Colonic mucosa (tissue), 4 donors: ENCODE data around the gene NHP2. TPM values are rescaled to one million over a fixed set of nuclear protein-coding genes. Genes with fewer than 3 reads are reported as not detected.
A peak's percentile ranks its signal among the peaks of the same experiment; 100 is the strongest.

Experiments used
- DNase-seq: peaks from one replicate; pipeline ENCODE4 v3.0.0-alpha.2; 2020
- H3K27ac ChIP-seq: fragments of 200-600 bp; one replicate; pipeline ENCODE4 v1.8.0; 2021
- H3K27me3 ChIP-seq: fragments of 200-600 bp; one replicate; pipeline ENCODE4 v1.8.0; 2021
- H3K36me3 ChIP-seq: fragments of 200-600 bp; one replicate; pipeline ENCODE4 v1.8.0; 2021
- H3K4me1 ChIP-seq: fragments of 200-600 bp; one replicate; pipeline ENCODE4 v1.8.0; 2021; ENCODE audit warnings: mild to moderate bottlenecking
- H3K4me3 ChIP-seq: fragments of 200-600 bp; one replicate; pipeline ENCODE4 v1.8.0; 2021
- H3K9ac ChIP-seq, 2 donors: one replicate each; pipeline ENCODE4 v1.7.0; 2013; ENCODE audit warnings: control low read depth in 2 of 2, low read depth in 2 of 2, low read length in 2 of 2
- H3K9me3 ChIP-seq: fragments of 200-600 bp; one replicate; pipeline ENCODE4 v1.8.0; 2021
- intact Hi-C: fragments of 100-400 bp; cut with DNase I; formaldehyde crosslinking; loops from one replicate; pipeline ENCODE4 v1.14.1; 2022
- total RNA-seq, 2 donors: library from RNA; stranded (reverse); fragmentation: NEBNext Ultra II Directional in 1 of 2; extraction: Animal tissue kit (Norgen Biotek cat#: 25700) in 1 of 2; gene quantifications; one replicate each; pipeline ENCODE4 v1.2.1, GENCODE V29; 2021
- TF ChIP-seq, protein P1 (sequence below): fragments of 200-600 bp; IDR thresholded peaks from one replicate; pipeline ENCODE4 v1.8.0; 2022; ENCODE audit warnings: antibody characterized with exemption, mild to moderate bottlenecking
- donor health status: healthy.
- donor health status: DM: no; HTN: no; CAD: no.
- donor health status: DM: no; HTN: no; CAD: no.

Gene NHP2
- total RNA-seq, 2 donors from 2014 or later = 64.8 to 182 TPM

DNA sequence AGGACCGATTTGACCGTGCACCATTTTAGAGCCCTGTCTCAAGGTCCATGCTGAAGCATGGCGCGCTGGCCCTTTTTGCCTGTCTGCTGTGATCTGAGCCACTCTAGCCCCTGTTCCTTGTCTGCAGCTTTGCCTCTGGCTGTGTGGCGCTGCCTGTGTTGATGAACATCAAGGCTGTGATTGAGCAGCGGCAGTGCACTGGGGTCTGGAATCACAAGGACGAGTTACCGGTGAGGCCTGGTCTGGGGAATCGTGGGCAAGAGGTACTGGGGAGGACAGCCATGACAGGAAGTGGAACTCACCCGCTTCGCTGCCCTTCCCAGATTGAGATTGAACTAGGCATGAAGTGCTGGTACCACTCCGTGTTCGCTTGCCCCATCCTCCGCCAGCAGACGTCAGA, 6.3 kb downstream of the NHP2 start:
- intact Hi-C loops = loop anchor here (5.0 kb wide), 1 partner anchor 70 kb away; no protein-coding TSS in a partner anchor
- DNase-seq = no peak
- Histone ChIP-seq H3K27me3 (no peaks in the 10 kb centered on the region), H3K9me3 (no peaks in the 10 kb centered on the region), H3K36me3 (peaks cover 5% of the 10 kb centered on the region), H3K4me1 (no peaks in the 10 kb centered on the region), H3K27ac (no peak overlapping the region), H3K9ac (no peak overlapping the region), H3K4me3 (no peak overlapping the region)
- TF ChIP-seq, protein P1, sequence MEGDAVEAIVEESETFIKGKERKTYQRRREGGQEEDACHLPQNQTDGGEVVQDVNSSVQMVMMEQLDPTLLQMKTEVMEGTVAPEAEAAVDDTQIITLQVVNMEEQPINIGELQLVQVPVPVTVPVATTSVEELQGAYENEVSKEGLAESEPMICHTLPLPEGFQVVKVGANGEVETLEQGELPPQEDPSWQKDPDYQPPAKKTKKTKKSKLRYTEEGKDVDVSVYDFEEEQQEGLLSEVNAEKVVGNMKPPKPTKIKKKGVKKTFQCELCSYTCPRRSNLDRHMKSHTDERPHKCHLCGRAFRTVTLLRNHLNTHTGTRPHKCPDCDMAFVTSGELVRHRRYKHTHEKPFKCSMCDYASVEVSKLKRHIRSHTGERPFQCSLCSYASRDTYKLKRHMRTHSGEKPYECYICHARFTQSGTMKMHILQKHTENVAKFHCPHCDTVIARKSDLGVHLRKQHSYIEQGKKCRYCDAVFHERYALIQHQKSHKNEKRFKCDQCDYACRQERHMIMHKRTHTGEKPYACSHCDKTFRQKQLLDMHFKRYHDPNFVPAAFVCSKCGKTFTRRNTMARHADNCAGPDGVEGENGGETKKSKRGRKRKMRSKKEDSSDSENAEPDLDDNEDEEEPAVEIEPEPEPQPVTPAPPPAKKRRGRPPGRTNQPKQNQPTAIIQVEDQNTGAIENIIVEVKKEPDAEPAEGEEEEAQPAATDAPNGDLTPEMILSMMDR = no peak

DNA sequence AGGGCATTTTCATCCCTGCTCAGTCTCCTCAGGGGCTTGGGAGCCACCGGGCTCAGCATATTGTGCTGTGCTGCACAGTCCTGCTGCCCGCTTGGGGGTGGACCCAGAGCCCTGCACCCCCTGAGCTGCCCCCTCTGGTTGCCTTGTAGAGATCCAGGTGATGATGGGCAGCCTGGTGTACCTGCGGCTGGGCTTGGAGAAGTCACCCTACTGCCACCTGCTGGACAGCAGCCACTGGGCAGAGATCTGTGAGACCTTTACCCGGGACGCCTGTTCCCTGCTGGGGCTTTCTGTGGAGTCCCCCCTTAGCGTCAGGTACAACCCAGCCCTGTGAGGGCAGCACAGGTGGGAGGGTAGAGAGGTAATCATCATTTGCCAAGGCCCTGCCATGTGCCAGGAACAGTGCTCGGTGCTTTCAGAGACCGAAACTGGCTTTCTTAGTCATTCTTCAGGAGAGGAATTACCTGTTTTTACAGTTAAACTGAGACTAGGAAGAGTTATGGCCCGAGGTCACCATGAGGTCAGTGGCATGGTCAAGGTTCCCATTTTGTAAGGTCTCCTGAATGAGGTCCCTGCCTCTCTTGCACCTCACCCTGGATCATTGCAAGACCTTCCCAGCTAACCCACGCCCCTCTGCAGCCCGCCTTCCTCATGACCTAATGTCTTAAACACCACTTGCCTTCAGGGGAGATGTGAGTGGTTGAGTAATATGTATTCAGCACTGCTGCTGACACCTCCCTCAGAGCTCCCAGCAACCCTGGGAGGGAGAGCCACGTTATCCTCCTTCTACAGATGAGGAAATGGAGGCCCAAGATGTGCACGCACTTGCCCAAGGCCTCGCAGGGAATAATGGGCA, 7.5 kb downstream of the NHP2 start:
- H3K9ac ChIP-seq = no peak overlapping the region
- TF ChIP-seq, protein P1 = peak; percentile 70
- no peaks in the 10 kb centered on the region for H3K27me3 ChIP-seq
- peak; percentile 77 for DNase-seq
- no peaks in the 10 kb centered on the region for H3K4me1 ChIP-seq
- no peaks in the 10 kb centered on the region for H3K9me3 ChIP-seq
- peaks cover 5% of the 10 kb centered on the region for H3K36me3 ChIP-seq
- intact Hi-C loops = loop anchor here (5.0 kb wide), 1 partner anchor 69 kb away; no protein-coding TSS in a partner anchor
- H3K4me3 ChIP-seq = no peak overlapping the region
- H3K27ac ChIP-seq = no peak overlapping the region

DNA sequence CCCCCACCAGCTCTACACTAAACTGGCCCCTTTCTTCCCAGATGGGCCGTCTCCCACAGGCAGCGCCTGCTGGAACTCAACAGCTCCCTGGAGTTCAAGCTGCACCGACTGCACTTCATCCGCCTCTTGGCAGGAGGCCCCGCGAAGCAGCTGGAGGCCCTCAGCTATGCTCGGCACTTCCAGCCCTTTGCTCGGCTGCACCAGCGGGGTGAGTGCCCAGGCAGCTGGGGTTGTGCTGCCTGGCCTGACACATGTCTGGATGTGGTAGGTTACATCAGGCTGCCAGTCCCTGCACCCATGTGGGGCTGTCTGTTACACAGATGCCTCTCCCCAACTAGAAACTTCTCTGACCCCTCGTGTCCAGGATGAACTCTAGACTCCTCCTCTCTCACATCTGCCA, 9.8 kb downstream of the NHP2 start:
- H3K4me3 ChIP-seq = no peak overlapping the region
- H3K27ac ChIP-seq = no peak overlapping the region
- intact Hi-C loops = no loop called here
- TF ChIP-seq, protein P1 = no peak
- no peaks in the 10 kb centered on the region for H3K27me3 ChIP-seq
- H3K9me3 ChIP-seq = no peaks in the 10 kb centered on the region
- no peaks in the 10 kb centered on the region for H3K36me3 ChIP-seq
- H3K9ac ChIP-seq = no peak overlapping the region
- H3K4me1 ChIP-seq = no peaks in the 10 kb centered on the region
- DNase-seq = peak; percentile 39

DNA sequence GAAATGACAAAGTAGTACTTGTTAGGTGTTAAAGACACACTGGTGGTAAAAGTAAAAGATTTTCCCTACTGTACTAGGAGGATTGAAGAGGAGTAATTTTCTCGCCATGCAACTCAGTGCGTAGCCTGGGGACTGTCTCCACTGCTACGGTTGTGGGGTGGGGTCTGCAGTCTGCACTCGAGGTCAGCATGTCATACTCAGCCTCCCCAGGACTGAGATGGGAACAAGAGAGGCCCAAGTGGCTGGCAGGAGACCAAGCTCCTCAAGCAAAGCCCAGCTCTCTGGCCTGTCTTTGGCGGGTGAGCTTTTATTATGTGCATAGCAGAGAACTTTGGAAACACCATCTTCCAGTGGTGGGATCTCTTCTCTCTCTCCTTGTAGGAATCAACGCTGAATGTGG, 10.4 kb downstream of the NHP2 start:
- H3K36me3 ChIP-seq = no peaks in the 10 kb centered on the region
- no peak overlapping the region for H3K27ac ChIP-seq
- TF ChIP-seq, protein P1 = no peak
- intact Hi-C loops = no loop called here
- no peaks in the 10 kb centered on the region for H3K4me1 ChIP-seq
- no peaks in the 10 kb centered on the region for H3K27me3 ChIP-seq
- H3K9ac ChIP-seq = no peak overlapping the region
- H3K9me3 ChIP-seq = no peaks in the 10 kb centered on the region
- DNase-seq = no peak
- H3K4me3 ChIP-seq = no peak overlapping the region

DNA sequence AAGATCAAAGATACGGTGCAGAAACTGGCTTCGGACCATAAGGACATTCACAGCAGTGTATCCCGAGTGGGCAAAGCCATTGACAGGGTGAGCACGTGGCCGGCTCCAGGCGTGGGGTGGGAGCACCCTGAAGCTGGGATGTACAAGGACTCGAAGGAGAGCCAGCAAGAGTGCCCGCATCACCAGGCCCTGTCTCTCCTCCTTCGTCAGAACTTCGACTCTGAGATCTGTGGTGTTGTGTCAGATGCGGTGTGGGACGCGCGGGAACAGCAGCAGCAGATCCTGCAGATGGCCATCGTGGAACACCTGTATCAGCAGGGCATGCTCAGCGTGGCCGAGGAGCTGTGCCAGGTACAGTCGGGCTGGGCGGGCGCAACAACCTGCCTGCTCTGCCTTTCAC, 11.0 kb downstream of the NHP2 start:
- DNase-seq = no peak
- TF ChIP-seq, protein P1 = no peak
- intact Hi-C loops = no loop called here
- no peak overlapping the region for H3K9ac ChIP-seq
- no peaks in the 10 kb centered on the region for H3K27me3 ChIP-seq
- H3K9me3 ChIP-seq = no peaks in the 10 kb centered on the region
- H3K4me3 ChIP-seq = no peak overlapping the region
- H3K36me3 ChIP-seq = no peaks in the 10 kb centered on the region
- no peaks in the 10 kb centered on the region for H3K4me1 ChIP-seq
- no peak overlapping the region for H3K27ac ChIP-seq
